NOMO-1 (cell line): ENCODE measurements around the gene LRIG3.
"Not testable (repeated sequence)": the region's sequence is repeated elsewhere in the genome, so short reads cannot be mapped to it uniquely, and the experiment has no call there.

Source experiments
- DNase-seq, 2 experiments: peaks; one replicate each; lab custom pipeline; 2025; ENCODE audit not compliant: unreplicated experiment in 2 of 2; lab: John Stamatoyannopoulos, UW

The LRIG3 gene

GRCh38 chr12:58920102-58920960 lies at the start of gene LRIG3:
LRIG3 (minus strand) TSS chr12:58920504; CDS start chr12:58920235, 269 bp downstream.
- no peak for DNase-seq

GRCh38 chr12:58969237-58969636 lies 48.9 kb upstream of the LRIG3 start:
- DNase-seq = no peak

- no peak for DNase-seq
Measured at GRCh38 chr12:58967561-58967960, 47.3 kb upstream of the LRIG3 start.

GRCh38 chr12:58966939-58967338 lies 46.6 kb upstream of the LRIG3 start:
- DNase-seq = no peak

- no peak for DNase-seq
Measured at GRCh38 chr12:58965568-58965967, 45.3 kb upstream of the LRIG3 start.

GRCh38 chr12:58963844-58964243 lies 43.5 kb upstream of the LRIG3 start:
- DNase-seq = no peak

GRCh38 chr12:58961906-58962305 lies 41.6 kb upstream of the LRIG3 start:
- no peak for DNase-seq

GRCh38 chr12:58961166-58961565 lies 40.9 kb upstream of the LRIG3 start:
- DNase-seq = no peak

GRCh38 chr12:58959639-58960300 lies 39.5 kb upstream of the LRIG3 start:
- no peak for DNase-seq

GRCh38 chr12:58957298-58957697 lies 37.0 kb upstream of the LRIG3 start:
- no peak for DNase-seq

- DNase-seq = no peak
Measured at GRCh38 chr12:58955849-58956248, 35.5 kb upstream of the LRIG3 start.

GRCh38 chr12:58954002-58954401 lies 33.7 kb upstream of the LRIG3 start:
- DNase-seq = no peak

- DNase-seq = no peak
Measured at GRCh38 chr12:58950739-58951100, 30.4 kb upstream of the LRIG3 start.

GRCh38 chr12:58949954-58950738 lies 29.8 kb upstream of the LRIG3 start:
- not testable (repeated sequence) for DNase-seq

- DNase-seq = no peak
Measured at GRCh38 chr12:58943079-58943478, 22.8 kb upstream of the LRIG3 start.

- no peak for DNase-seq
Measured at GRCh38 chr12:58942345-58942744, 22.0 kb upstream of the LRIG3 start.

- DNase-seq = no peak
Measured at GRCh38 chr12:58939399-58940100, 19.2 kb upstream of the LRIG3 start.

- no peak for DNase-seq
Measured at GRCh38 chr12:58938440-58938839, 18.1 kb upstream of the LRIG3 start.

- no peak for DNase-seq
Measured at GRCh38 chr12:58934528-58934927, 14.2 kb upstream of the LRIG3 start.

GRCh38 chr12:58932806-58933681 lies 12.7 kb upstream of the LRIG3 start:
- no peak for DNase-seq
